NCI-H748 (cell line): ENCODE data around the gene EIF3M.
"Not testable (repeated sequence)": the region's sequence is repeated elsewhere in the genome, so short reads cannot be mapped to it uniquely, and the experiment has no call there.

ENCODE experiments used
- DNase-seq: peaks from one replicate; lab custom pipeline; 2025; ENCODE audit not compliant: unreplicated experiment; lab: John Stamatoyannopoulos, UW

The EIF3M gene

DNA sequence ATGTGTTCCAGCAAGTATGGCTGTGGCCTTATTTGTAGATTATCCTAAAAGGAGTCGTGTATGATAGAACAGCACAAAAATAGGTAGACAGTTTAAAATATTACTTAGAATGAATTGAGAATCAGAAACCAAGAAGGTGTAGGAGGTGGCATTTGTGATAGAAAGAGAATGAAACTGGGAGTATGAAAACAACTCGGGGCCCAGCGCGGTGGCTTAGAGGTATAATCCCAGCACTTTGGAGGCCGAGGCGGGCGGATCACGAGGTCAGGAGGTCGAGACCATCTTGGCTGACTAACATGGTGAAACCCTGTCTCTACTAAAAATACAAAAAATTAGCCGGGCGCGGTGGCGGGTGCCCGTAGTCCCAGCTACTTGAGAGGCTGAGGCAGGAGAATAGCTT lies 12.5 kb downstream of the EIF3M start:
- not testable (repeated sequence) for DNase-seq

DNA sequence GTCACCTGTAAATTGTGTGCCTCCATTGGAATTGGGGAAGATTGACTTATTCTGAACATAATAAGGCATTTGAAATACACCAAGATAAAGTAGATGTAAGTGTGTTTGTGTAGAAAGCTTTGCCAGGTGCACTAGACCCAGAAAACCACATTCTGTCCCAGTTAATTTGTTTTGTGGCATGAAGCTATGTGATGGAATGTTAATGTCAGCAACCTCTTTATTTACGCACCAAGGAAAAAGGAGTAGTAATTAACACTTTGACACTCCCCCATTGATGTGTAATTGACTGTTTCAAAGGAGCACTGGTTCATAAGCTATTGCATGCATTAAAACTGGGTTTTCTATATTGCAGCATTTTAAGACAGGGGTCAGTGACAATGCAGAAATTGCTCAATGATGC lies 14.3 kb downstream of the EIF3M start:
- no peak for DNase-seq

DNA sequence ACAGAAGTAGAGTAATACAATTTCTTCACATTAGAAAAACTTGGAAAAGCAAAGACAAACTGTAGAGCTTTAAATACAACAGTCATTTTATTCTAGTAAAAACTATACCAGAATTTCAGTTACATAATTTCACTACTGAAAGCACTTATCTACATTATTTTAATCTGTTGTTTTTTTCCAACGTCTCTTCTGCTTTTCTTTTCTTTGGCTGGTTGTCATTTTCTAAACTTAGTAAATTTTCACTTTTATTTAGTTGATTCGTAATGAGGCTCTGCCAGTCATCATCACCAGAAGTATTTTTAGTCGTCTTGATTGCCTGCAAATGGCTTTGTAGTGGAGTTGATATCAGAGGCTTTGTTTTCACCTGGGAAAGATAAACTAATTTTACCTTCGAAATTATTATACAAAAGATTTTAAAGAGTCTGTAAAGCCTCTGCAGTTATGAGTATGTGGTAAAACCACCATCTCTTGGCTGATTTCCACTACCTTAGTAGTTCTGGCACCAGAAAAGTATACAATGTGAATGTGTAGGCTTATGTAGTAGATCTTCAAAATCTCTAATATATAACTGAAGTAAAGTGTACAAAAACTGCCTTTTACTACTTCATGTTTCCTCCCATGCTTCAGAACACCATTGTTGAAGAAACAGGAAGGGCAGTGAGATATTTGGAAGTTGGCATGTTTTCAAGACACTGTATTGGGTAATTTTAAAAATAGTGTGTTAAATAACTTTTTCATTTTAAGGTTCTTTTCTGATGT lies 19.2 kb downstream of the EIF3M start:
- DNase-seq, result no peak

DNA sequence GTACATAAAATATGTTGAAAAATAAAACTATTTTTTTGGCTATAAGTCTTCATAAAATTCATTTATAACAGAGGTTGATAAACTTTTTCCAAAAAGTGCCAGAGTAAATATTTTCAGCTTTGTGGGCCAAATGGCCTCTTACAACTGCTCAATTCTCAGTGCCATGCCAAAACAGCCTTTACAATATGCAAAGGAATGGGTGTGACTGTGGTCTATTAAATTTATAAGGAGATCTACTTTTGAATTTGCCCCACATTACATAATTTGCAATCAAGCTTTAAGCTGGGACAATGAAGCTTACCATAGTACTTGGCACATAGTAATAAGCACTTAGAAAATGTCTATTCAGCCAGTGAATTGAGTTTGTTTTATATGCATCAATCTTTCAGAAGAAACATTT lies 22.6 kb downstream of the EIF3M start:
- DNase-seq, result no peak

DNA sequence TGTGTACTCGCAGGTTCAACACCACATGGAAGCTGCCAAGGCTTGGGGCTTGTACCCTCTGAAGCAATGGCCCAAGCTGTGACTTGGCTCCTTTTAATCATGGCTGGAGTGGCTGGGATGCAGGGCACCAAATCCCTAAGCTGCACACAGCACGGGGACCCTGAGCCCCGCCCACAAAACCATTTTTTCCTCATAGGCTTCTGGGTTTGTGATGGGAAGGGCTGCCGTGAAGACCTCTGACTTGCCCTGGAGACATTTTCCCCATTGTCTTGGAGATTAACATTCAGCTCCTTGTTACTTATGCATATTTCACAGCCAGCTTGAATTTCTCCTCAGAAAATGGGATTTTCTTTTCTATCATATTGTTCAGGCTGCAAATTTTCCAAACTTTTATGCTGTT lies 25.2 kb downstream of the EIF3M start:
- DNase-seq, result not testable (repeated sequence)

DNA sequence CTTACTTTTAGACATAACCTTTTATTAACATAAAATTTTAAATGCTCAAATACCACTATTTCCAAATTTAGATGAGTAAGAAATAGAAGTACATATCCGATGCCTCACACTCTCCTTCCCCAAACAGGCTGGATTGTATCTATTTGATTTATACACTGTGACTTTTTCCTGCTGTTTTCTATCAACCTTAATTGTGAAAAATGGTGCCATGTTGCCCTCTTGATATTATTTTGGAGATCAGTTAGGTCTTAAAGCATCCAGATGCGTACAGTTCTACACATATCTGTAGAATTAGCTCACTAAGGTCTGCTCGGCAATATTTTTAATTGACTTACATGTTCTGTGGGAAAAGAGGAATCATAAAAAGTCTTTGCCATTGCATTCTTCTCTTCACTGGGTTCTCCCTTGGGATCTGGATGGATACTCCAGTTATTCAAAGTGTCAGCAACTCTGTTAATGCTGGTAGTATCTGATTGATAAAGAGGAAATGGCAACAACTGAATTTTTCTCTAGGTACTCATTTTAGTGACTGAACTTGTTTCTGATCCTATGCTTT lies 27.2 kb downstream of the EIF3M start:
- no peak for DNase-seq

DNA sequence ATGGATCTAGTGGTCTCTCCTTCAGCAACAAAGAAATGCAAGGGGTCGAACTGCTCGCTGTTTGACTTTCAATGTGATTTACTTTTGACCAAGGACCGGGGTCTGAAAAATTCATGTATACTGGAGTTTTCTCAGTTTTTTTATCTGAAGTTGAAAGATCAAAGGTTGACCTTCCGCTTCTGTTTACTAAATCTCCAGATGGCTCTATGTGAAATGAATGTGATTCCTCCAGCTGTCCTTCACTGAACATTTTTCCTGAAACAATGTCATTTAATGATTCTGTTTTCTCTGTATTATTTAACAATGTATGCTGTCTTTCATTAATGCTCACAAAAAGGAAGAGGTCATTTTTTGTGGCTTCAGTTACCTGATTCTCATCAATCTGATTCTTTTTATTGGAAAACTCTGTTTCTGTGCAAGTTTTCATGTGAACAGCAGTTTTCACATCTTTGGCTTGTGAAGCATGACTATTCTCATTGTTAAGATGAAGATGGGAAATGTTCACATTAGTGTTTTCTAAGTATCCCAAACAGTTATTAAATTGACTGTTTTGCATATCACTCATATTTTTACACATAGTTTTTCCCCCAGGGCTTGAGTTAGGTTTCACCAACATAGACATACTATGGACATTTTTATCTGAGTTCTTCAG lies 30.0 kb downstream of the EIF3M start:
- no peak for DNase-seq

DNA sequence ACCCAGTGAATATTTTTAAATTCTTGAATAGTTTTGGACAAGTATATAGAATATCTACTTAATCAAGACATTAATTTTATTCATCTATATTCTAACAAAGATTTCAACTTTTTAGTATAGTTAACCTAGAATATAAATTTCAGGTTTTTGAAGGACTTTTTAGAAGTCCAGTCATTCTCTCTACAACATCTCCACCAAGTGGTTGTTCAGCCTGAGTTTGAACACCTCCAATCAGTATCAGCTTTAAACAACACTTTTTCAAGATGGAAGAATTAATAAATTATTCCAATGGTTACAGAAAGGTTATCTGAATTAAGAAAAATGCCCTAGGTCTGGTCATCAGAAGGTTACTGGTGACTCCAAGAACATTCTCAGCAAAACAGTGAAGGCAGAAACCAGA lies 31.8 kb downstream of the EIF3M start:
- no peak for DNase-seq

DNA sequence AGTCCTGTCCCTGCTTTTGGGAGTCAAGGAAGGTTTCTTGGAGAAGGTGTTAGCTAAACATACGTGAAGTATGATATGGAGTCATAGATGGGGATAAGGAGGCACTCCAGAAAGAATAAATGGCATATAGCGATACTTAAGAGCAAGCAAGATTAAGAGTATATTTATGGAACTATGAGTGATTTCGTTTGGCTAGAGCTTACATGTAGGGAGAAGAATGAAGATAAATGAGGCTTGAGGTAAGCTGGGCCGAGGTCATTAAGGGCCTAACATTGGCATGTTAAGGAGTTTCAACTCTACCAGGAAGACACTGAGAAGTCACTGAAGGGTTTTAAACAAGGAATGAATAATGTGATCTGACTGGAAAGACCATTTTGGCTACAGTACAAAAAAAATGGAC lies 33.3 kb downstream of the EIF3M start:
- DNase-seq, result no peak

DNA sequence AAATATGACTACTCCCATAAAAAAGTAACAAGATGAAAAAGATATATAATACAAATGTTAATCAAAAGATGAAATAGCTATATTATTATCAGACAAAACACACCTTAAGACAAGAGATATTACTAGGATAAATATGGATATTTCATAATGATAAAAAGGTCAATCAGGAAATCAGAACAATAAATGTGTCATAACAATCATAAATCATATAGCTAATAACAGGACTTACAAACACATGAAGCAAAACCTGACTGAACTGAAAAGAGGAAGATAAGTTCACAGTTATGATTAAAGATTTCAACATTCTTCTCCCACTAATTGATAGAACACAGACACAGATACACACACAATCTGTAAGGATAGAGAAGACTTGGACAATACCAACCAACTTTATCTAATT lies 47.2 kb downstream of the EIF3M start:
- DNase-seq, result no peak

DNA sequence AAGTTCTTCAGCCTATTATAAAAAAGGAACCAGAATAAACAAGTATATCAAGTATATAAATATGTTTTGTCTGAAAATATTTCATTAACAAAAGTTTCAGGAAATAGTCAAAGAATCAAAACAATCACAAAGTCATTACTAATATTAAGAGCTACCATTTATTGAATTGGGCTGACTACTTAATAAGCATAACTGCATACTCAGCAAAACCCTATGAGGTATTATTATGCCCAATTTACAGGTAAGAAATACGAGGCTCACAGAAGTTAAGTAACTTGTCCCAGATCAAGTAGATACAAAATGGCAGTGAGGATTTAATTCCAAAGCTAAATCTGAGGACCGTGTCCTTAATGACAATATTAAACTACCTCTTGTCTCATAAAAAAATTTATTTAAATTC lies 52.2 kb downstream of the EIF3M start:
- DNase-seq, result no peak

DNA sequence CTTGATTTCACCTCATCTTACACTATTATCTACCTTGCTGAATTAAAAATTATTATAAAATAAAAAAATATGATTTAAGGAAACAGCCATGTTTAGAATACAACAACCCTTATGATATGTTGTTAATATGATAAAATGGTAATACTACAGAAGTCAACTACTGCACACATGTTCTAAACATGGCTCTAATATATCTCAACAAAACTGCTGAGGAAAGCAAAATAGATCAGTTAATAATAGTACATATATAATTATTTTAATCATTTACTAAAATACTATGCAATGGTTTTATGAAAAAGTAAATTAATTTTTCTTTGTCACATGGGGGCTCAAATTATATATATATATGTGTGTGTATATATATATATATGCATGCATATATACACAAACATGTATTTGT lies 57.7 kb downstream of the EIF3M start:
- no peak for DNase-seq

DNA sequence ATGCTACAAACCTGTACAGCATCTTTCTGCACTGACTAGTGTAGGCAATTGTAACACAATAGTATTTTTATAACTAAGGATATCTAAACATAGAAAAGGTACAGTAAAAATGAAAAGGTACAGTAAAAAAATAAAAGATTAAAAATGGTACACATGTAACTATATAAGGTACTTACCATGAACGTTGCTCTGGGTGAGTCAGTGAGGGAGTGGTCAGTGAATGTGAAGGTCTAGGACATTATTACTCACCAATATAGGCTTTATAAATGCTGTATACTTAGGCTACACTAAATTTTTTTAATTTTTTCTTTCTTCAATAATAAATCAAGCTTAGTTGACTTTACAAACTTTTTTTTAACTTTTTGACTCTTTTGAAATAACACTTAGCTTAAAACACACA lies 59.9 kb downstream of the EIF3M start:
- DNase-seq, result no peak
